Ectodermal cell (in vitro differentiated cells): ENCODE results near the gene USP35.

ENCODE experiments used
- H3K27ac ChIP-seq: 2 replicates; pipeline ENCODE4 v1.7.0; 2013; ENCODE audit warnings: mild to moderate bottlenecking, low read depth, low read length; ENCODE audit not compliant: insufficient read depth, poor library complexity, severe bottlenecking
- H3K27me3 ChIP-seq: 2 replicates; pipeline ENCODE4 v1.7.0; 2013; ENCODE audit warnings: mild to moderate bottlenecking, low read length; ENCODE audit not compliant: insufficient read depth, control insufficient read depth, poor library complexity, severe bottlenecking
- H3K36me3 ChIP-seq: one replicate; pipeline ENCODE4 v1.7.0; 2013; ENCODE audit warnings: low read length; ENCODE audit not compliant: control insufficient read depth, insufficient read depth
- H3K4me1 ChIP-seq: one replicate; pipeline ENCODE4 v1.7.0; 2013; ENCODE audit warnings: low read length; ENCODE audit not compliant: control insufficient read depth, insufficient read depth
- H3K4me3 ChIP-seq: 2 replicates; pipeline ENCODE4 v1.7.0; 2013; ENCODE audit warnings: low read depth, low read length, control low read depth; ENCODE audit not compliant: insufficient read depth
- H3K9me3 ChIP-seq: 2 replicates; pipeline ENCODE4 v1.7.0; 2013; ENCODE audit warnings: mild to moderate bottlenecking, low read length, moderate library complexity; ENCODE audit not compliant: control insufficient read depth
- WGBS, 2 experiments: methylation state at CpG; one replicate each; pipeline ENCODE4 v1.1.7; 2013; ENCODE audit warnings: missing lambda C conversion rate in 2 of 2; 5-methylcytosine and 5-hydroxymethylcytosine counted together

Gene USP35

DNA sequence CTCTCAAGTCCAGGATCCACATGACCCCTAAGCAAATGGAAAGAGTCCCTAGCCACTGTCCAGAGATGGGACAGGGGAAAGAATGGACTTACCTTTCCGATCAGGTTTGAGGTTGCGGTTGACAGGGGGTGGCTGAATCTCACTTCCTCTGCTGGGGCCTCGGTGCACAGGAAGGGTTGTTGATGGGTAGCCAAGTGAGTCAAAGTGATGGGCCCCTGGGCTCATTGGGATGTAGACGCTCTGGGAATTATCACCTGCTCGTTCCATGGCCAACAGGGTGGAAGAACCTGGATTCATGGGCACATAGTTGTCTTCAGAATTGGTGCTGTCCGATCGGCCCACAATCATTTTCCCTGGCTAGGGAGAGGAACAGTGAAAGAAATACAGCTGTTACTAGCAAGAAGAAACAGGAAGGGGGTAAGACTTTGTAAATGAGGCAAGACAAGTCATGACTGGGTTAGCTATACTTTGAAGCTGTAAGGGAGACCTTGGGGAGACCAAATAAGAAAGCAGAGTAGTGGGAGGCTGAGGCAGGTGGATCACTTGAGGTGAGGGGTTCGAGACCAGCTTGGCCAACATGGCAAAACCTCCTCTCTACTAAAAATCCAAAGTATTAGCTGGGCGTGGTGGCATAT, 34.7 kb downstream of the USP35 start:
- 92 to 96% methylated on average over 9 of the region's 9 CpGs for WGBS, 2 experiments
- H3K9me3 ChIP-seq, result no peaks in the 10 kb centered on the region
- no peak overlapping the region for H3K4me3 ChIP-seq
- no peak overlapping the region for H3K27ac ChIP-seq
- peaks cover 31% of the 10 kb centered on the region for H3K36me3 ChIP-seq
- no peaks in the 10 kb centered on the region for H3K27me3 ChIP-seq
- H3K4me1 ChIP-seq, result no peaks in the 10 kb centered on the region

DNA sequence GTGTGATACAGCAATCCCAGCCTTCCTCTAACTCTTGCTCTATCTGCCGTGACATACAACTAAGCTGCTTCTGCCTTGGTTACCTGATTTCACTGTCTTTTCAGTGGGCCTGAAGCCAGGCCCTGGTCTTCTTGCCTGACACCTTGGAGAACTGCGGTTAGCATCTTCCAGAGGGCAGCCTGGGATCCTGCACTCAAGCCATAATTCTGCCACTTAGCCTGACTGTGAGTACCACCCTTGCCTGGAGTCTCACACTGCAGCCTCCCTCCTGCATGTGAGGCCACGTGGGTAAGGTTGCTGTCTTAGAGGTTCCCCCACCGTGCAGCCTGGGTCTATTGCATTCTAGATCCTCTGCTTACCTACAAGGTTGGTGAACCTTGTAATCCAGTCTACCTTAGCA, 35.8 kb downstream of the USP35 start:
- Histone ChIP-seq H3K4me1 (no peaks in the 10 kb centered on the region), H3K36me3 (peaks cover 31% of the 10 kb centered on the region)

DNA sequence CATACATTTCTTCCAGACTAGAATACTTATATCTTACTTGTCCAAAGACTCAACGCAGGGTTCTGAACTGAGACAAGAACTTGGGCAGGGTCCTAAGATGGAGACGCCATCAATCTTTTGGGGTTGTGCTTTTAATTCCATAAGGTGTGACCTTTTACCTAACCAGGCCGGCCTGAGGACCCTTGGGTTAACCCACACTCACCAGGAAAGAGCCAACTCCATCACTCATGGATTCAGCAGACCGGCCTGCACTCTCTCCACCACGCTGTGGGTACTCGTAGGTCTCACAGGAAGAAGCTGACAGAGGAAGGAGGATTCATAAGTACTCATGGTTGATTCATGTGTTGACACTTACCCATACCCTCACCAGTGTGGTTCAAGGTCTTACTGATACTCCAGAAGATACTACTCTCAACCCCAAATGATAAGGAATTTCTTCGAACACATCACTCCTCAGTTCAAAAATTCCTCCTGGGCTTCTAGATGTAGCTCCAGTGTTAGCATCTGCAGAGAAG, 36.2 kb downstream of the USP35 start:
- no peaks in the 10 kb centered on the region for H3K9me3 ChIP-seq
- H3K27ac ChIP-seq, result no peak overlapping the region
- no peaks in the 10 kb centered on the region for H3K4me1 ChIP-seq
- H3K4me3 ChIP-seq, result no peak overlapping the region
- H3K36me3 ChIP-seq, result peaks cover 31% of the 10 kb centered on the region
- no peaks in the 10 kb centered on the region for H3K27me3 ChIP-seq
- WGBS, 2 experiments, result 95 to 98% methylated on average over 7 of the region's 7 CpGs

More for the DNA sequence above, 35.8 kb downstream of the USP35 start:
- Histone ChIP-seq H3K27me3 (no peaks in the 10 kb centered on the region), H3K4me3 (no peak overlapping the region), H3K9me3 (no peaks in the 10 kb centered on the region), H3K27ac (no peak overlapping the region)
- 91 to 93% methylated on average over 4 of the region's 4 CpGs for whole genome bisulfite sequencing, 2 experiments

DNA sequence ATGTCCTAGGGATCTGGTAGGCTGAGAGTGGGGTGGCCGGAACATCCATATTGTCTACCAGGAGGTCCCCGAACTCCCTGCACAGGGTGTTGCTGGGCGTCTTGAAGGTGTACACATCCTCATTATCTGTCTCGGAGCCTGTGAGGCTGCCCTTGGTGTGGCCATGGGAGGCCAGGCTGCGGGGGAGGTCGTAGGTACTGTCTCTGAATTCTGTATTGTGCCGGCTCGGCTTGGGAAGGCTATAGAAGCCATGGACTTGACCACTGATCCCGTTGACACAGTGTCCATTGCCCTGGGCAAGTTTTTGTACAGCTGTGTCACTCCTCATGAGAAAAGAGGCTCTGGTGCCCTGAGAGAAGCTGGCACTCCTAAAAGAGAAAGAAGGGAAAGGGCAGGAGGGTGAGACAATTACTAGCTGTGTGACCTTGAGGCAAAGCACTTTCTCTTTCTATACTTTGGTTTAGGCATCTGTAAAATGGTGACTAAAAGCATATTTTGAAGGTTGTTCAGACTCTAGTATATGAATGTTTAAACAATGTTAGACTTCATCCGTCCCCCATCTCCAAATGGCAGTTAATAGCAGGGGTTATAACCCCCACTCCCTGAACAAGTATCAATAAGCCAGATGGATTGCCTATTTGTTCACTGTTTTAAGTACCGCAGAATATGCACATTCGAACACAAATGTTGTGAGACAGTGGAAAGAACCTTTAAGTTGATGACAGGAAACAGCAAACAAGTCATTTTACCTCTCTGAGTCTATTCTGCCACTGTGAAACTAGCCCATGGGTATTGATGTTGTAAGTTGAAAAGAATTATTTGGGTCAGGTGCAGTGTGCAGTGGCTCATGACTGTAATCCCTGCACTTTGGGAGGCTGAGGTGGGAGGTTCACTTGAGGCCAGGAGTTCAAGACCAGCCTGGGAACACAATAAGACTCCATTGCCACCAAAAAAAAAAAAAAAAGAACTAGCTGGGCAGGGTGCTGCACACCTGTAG, 38.3 kb downstream of the USP35 start:
- WGBS, 2 experiments, result 94 to 95% methylated on average over 12 of the region's 12 CpGs
- no peaks in the 10 kb centered on the region for H3K9me3 ChIP-seq
- H3K27me3 ChIP-seq, result no peaks in the 10 kb centered on the region
- H3K36me3 ChIP-seq, result peaks cover 15% of the 10 kb centered on the region
- no peak overlapping the region for H3K4me3 ChIP-seq
- no peak overlapping the region for H3K27ac ChIP-seq
- no peaks in the 10 kb centered on the region for H3K4me1 ChIP-seq

DNA sequence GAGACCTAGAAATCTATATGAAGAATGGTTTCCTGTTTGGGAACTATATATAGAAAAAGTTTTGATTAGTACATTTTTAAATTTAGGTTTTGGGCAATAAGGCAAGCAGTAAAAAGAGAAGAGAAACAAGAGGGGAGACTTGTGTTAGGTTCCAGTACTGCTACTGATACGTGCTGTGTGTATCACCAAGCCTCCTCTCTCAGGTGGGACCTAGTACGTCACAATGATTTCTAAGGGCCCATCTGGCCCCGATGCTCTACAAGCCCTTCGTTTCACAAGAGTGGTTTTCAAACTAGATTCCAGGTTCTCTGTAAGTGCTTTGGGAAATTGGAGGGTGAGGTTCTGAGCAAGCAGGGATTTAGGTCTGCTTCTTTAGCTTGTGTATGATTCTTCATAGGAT, 39.2 kb downstream of the USP35 start:
- peaks cover 11% of the 10 kb centered on the region for H3K36me3 ChIP-seq
- no peak overlapping the region for H3K4me3 ChIP-seq
- no peak overlapping the region for H3K27ac ChIP-seq
- H3K4me1 ChIP-seq, result no peaks in the 10 kb centered on the region
- no peaks in the 10 kb centered on the region for H3K9me3 ChIP-seq
- WGBS, 2 experiments, result 93% methylated on average over 4 of the region's 4 CpGs
- no peaks in the 10 kb centered on the region for H3K27me3 ChIP-seq

DNA sequence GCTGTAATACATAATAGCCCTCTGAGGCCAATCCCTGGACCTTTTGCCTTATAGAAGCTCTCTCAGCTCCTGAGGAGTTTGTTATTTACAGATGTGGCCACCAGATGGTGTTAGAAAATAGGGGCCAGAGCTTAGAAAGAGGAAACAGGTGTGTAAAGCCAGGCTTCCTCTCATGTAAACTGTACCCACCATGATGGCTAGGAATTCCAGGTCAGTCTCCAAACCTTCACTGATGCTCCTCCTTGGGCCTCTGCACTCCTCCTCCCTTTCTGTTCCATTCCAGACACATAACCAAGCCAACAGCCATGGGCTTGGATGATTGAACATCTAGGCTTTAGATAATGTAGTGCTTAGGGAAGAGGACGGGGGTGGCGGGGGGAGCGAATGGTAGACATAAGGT, 39.7 kb downstream of the USP35 start:
- Histone ChIP-seq H3K27me3 (no peaks in the 10 kb centered on the region), H3K4me3 (no peak overlapping the region), H3K27ac (no peak overlapping the region), H3K4me1 (no peaks in the 10 kb centered on the region), H3K9me3 (no peaks in the 10 kb centered on the region), H3K36me3 (peaks cover 8% of the 10 kb centered on the region)
- WGBS, 2 experiments, result 99 to 100% methylated on average over 3 of the region's 3 CpGs

DNA sequence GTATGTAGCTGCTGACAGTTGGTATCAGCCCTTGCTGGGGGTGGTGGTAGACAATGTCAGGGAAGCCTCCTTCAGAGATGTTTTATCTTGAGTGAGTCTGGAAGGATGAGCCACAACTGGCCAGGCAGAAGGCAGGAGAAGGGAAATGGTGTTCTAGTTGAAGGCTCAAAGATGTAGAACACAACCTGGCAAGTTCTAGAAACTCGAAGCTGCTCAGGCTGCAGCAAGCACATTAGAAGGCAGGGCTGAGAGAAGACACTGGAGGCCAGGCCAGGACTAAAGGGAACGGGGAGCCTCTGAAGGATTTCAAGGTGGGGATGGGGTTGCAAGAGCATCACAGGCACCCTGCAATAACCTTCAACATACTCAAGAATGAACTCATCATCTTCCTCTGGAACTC, 40.4 kb downstream of the USP35 start:
- Histone ChIP-seq H3K27ac (no peak overlapping the region), H3K36me3 (peaks cover 8% of the 10 kb centered on the region), H3K4me1 (no peaks in the 10 kb centered on the region), H3K4me3 (no peak overlapping the region), H3K27me3 (no peaks in the 10 kb centered on the region), H3K9me3 (no peaks in the 10 kb centered on the region)
- WGBS, 2 experiments, result 89 to 94% methylated on average over 2 of the region's 2 CpGs

DNA sequence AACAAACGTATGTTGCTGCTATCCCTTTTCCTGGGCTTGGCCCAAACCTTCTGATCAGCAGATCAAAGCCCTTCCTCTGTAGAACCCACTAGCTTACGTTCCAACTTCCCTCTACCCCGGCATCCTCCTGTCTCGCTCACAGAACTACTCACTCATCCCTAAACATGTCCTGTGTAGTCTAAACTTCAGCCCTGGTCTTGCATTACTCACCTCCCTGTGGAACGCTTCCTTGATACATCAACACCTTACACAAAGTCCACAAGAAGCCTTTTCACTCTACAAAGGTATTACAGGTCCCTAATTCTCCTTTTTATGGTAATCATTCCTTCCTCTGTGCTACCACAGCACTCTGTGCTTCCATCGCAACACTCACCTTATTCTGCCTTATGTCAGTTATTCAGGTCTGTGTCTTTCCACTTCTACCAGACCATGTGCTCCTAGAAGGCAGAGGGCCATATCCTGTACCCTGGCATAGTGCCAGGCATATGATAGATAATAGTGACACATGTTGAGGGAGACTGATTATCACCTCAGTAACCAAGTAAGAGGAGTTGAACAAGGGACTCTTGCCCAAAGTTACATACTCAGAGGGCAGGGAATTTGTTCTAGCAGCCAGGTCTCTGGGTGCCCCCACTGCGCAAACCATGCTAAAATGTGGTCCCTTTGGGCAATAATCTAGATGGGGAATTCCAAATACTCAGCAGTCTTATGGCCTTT, 41.6 kb downstream of the USP35 start:
- WGBS, 2 experiments, result 94 to 95% methylated on average over 7 of the region's 7 CpGs
- peaks cover 2% of the 10 kb centered on the region for H3K36me3 ChIP-seq
- no peak overlapping the region for H3K27ac ChIP-seq

DNA sequence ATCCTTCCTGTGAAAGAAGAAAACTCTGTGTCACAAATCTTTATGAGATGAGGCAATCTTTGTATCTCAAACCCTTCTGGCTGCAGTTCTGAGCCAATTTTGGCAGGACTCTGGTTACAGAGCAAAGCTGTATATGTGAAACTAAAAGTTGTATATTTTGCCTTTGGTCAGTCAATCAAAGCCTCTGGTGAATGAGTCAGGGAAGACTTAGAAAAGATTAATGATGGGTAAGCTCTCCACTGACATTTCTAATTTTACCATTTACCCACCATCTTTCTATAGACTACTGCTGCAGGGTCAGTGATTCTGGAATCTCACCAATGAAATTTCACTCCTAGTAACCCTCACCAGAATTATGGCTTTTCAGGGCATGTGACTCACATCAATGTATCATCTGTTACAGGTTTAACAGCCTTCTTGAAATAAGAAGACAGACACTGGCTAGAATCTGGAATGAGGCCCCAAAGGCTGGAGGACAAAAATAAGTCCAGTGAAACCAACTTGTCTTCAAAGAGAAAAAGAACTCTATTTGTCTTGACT, 43.3 kb downstream of the USP35 start:
- Histone ChIP-seq H3K4me1 (no peaks in the 10 kb centered on the region), H3K9me3 (no peaks in the 10 kb centered on the region), H3K36me3 (no peaks in the 10 kb centered on the region), H3K27ac (no peak overlapping the region), H3K4me3 (no peak overlapping the region), H3K27me3 (no peaks in the 10 kb centered on the region)

More for the DNA sequence above, 41.6 kb downstream of the USP35 start:
- no peaks in the 10 kb centered on the region for H3K9me3 ChIP-seq
- no peaks in the 10 kb centered on the region for H3K4me1 ChIP-seq
- no peak overlapping the region for H3K4me3 ChIP-seq
- no peaks in the 10 kb centered on the region for H3K27me3 ChIP-seq
